Aorta (tissue), 5 donors: Measurements from ENCODE around the gene CLDN6. TPM values are rescaled to one million over a fixed set of nuclear protein-coding genes. Genes with fewer than 3 reads are reported as not detected.

Experiments
- ATAC-seq: fragments of 200-7000 bp; cut with Tn5 transposase; one replicate; pipeline ENCODE4 v1.9.1; 2022; ENCODE audit warnings: moderate library complexity; ENCODE audit not compliant: low FRiP score
- DNase-seq, 2 donors: peaks; one replicate each; pipeline ENCODE4 v3.0.0-alpha.2; 2020
- H3K27ac ChIP-seq, 2 donors: one replicate each; pipeline ENCODE4 v1.5.1; 2013; ENCODE audit warnings: low read length in 2 of 2, mild to moderate bottlenecking in 2 of 2, moderate library complexity in 2 of 2, control low read depth in 1 of 2, inconsistent platforms in 1 of 2, low read depth in 1 of 2
- H3K27me3 ChIP-seq, 2 donors: one replicate each; pipeline ENCODE4 v1.6.1; 2013; ENCODE audit warnings: control low read depth in 1 of 2, low read length in 1 of 2, mild to moderate bottlenecking in 1 of 2, moderate library complexity in 1 of 2; ENCODE audit not compliant: insufficient read depth in 2 of 2, control insufficient read depth in 1 of 2
- H3K36me3 ChIP-seq, 2 donors: one replicate each; pipeline ENCODE4 v1.6.1; 2013; ENCODE audit warnings: control low read depth in 1 of 2, low read length in 1 of 2, mild to moderate bottlenecking in 1 of 2; ENCODE audit not compliant: insufficient read depth in 2 of 2, control insufficient read depth in 1 of 2
- H3K4me1 ChIP-seq, 2 donors: one replicate each; pipeline ENCODE4 v1.6.1; 2013; ENCODE audit warnings: low read length in 2 of 2, control low read depth in 1 of 2, mild to moderate bottlenecking in 1 of 2, moderate library complexity in 1 of 2; ENCODE audit not compliant: insufficient read depth in 2 of 2, control insufficient read depth in 1 of 2
- H3K4me3 ChIP-seq, 2 donors: one replicate each; pipeline ENCODE4 v1.5.1; 2013; ENCODE audit warnings: low read length in 2 of 2, control low read depth in 1 of 2, mild to moderate bottlenecking in 1 of 2
- H3K9me3 ChIP-seq: one replicate; pipeline ENCODE4 v1.6.1; 2013; ENCODE audit warnings: mild to moderate bottlenecking, low read length; ENCODE audit not compliant: control insufficient read depth
- WGBS, 2 donors: extraction: QIAGEN DNeasy Blood & Tissue Kit; methylation state at CpG; one replicate each; pipeline ENCODE4 v1.1.7; 2013; 5-methylcytosine and 5-hydroxymethylcytosine counted together
- intact Hi-C, 2 donors: fragments of 100-400 bp; cut with DNase I; formaldehyde crosslinking; loops; one replicate each; pipeline versions ENCODE4 v1.14.2 to v1.15.0; 2022
- long read RNA-seq, 2 donors: library from polyadenylated mRNA; unstranded; transcript quantifications; one replicate each; pipeline ENCODE4 v2.0.0, GENCODE V29; 2020 to 2021
- polyA plus RNA-seq, 2 donors: library from polyadenylated mRNA; stranded (reverse); fragments of 200-250 nt; gene quantifications; one replicate each; pipeline ENCODE4 v1.2.3, GENCODE V29; 2013
- total RNA-seq, 2 donors: library from RNA; stranded (reverse); fragmentation: NEBNext Ultra II Directional; extraction: Animal tissue kit (Norgen Biotek cat#: 25700); gene quantifications; one replicate each; pipeline ENCODE4 v1.2.1, GENCODE V29; 2021
- donor health status: healthy with polysubstance abuse.
- donor health status: Bipolar disorder and iron deficiency.
- donor health status: DM: no; HTN: no; CAD: no.
- donor health status: DM: no; HTN: no; CAD: no.
- donor health status: DM: yes; HTN: yes; CAD: no.

Gene CLDN6, protein sequence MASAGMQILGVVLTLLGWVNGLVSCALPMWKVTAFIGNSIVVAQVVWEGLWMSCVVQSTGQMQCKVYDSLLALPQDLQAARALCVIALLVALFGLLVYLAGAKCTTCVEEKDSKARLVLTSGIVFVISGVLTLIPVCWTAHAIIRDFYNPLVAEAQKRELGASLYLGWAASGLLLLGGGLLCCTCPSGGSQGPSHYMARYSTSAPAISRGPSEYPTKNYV
- not detected for total RNA-seq
- polyA plus RNA-seq, result not detected
- long read RNA-seq, donor 1, result 0 reads
- long read RNA-seq, donor 2, result 0 reads

GRCh38 chr16:3017794-3018506 is at the start of gene CLDN6:
Gene CLDN6, minus strand, starts transcription at chr16:3018183. Its CDS starts 2,162 bp downstream, at chr16:3016021.
- Histone ChIP-seq H3K4me1 (no peaks in the 10 kb centered on the region), H3K9me3 (no peaks in the 10 kb centered on the region), H3K4me3 (no peak within 1 kb of the TSS), H3K27ac (no peak within 1 kb of the TSS), H3K36me3 (no peaks in the 10 kb centered on the region), H3K27me3 (peaks cover 0 to 2% of the 10 kb centered on the region in 2 donors)
- DNase-seq (no peak), ATAC-seq (no peak)
- WGBS, 2 donors, result 9 to 11% methylated on average over 45 to 52 of the region's 52 CpGs
- intact Hi-C loops, result no loop called here

GRCh38 chr16:3066440-3066748 is 48.4 kb upstream of the CLDN6 start:
- intact Hi-C loops, result no loop called here
- no peaks in the 10 kb centered on the region for H3K36me3 ChIP-seq
- WGBS, 2 donors, result 92 to 95% methylated on average over 7 of the region's 7 CpGs
- no peak overlapping the region for H3K4me3 ChIP-seq
- ATAC-seq, result no peak
- H3K4me1 ChIP-seq, result no peaks in the 10 kb centered on the region
- H3K27me3 ChIP-seq, result no peaks in the 10 kb centered on the region
- no peaks in the 10 kb centered on the region for H3K9me3 ChIP-seq
- no peak for DNase-seq
- H3K27ac ChIP-seq, result no peak overlapping the region

- no peak overlapping the region for H3K27ac ChIP-seq
Measured at GRCh38 chr16:3065742-3066439, 47.9 kb upstream of the CLDN6 start.

DNA sequence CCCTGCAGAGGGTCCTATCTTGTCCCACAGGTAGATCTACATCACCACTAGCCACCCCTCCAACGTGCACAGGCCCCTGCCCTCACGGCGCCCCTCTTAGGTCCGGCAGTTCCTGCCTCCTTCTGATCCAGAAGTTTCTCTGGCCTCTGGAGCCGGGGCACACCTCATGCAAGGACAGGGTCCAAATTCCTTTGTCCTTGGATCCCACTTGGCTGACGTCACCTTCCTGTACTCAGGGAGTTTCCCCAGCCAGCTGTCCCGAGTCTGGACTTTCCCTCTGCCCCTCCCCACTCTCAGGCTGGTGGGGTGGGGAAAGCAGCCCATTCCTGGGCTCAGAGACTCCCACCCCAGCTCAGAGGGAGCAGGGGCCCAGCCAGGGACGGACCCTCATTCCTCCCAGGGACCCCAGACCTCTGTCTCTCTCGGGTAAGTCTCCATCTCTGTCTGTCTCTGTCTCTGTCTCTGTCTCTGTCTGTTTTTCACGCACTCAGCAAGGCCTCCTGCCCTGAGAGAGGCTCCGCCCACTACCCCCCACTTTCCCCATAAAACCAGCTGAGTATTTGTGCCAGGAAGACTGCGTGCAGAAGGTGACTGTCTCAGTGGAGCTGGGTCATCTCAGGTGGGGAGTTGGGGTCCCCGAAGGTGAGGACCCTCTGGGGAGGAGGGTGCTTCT is 47.2 kb upstream of the CLDN6 start, which contains the start of gene IL32:
Gene IL32 (plus strand): TSS at position 572 of the 673 bp plus-strand sequence. CDS start 172 bp downstream, outside the sequence.
- DNase-seq (peak in 1 of 2 donors; percentile 77), ATAC-seq (peak; percentile 82)
- no peak within 1 kb of the TSS for H3K4me3 ChIP-seq

More at GRCh38 chr16:3065742-3066439, 47.9 kb upstream of the CLDN6 start:
- intact Hi-C loops, result loop anchor here in 1 of 2 donors (2.0 kb wide), 1 partner anchor 47 kb away; the partner anchor contains the start of gene ZNF205
- Histone ChIP-seq H3K4me1 (no peaks in the 10 kb centered on the region), H3K36me3 (no peaks in the 10 kb centered on the region), H3K27me3 (no peaks in the 10 kb centered on the region), H3K4me3 (no peak overlapping the region), H3K9me3 (no peaks in the 10 kb centered on the region)
- 86 to 88% methylated on average over 25 to 26 of the region's 26 CpGs for WGBS, 2 donors
- ATAC-seq, result no peak
- no peak for DNase-seq

GRCh38 chr16:3063625-3064386 is 45.8 kb upstream of the CLDN6 start:
- Histone ChIP-seq H3K4me3 (no peak overlapping the region), H3K27me3 (no peaks in the 10 kb centered on the region), H3K9me3 (no peaks in the 10 kb centered on the region), H3K4me1 (no peaks in the 10 kb centered on the region), H3K27ac (no peak overlapping the region), H3K36me3 (no peaks in the 10 kb centered on the region)
- WGBS, 2 donors, result 92 to 95% methylated on average over 8 of the region's 8 CpGs
- no peak for ATAC-seq
- intact Hi-C loops, result loop anchor here (2.0 to 5.0 kb wide), 2 partner anchors 49 to 103 kb away; partner anchors contain the start of gene ZNF205 (in 1 of the 2)
- DNase-seq, result no peak

More for the DNA sequence above, 47.2 kb upstream of the CLDN6 start, which contains the start of gene IL32:
- no peak within 1 kb of the TSS for H3K27ac ChIP-seq
- no peaks in the 10 kb centered on the region for H3K9me3 ChIP-seq
- no peaks in the 10 kb centered on the region for H3K36me3 ChIP-seq
- intact Hi-C loops, result loop anchor here in 1 of 2 donors (2.0 kb wide), 1 partner anchor 48 kb away; the partner anchor contains the start of gene ZNF205
- WGBS, 2 donors, result 31 to 32% methylated on average over 13 of the region's 13 CpGs
- H3K4me1 ChIP-seq, result no peaks in the 10 kb centered on the region
- H3K27me3 ChIP-seq, result no peaks in the 10 kb centered on the region

DNA sequence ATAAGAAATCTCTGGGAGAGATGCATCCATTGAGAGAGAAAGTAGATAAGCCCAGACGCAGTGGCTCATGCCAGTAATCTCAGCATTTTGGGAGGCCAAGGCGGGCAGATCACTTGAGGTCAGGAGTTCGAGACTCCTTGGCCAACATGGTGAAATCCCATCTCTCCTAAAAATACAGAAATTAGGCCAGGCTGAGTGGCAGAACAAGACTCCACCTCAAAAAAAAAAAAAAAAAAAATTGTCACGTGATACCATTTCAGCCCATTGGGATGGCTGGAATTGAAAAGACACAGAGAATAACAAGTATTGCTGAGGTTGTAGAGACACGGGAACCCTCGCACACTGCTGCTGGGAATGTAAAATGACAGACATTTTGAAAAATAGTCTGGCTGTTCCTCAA is 44.6 kb upstream of the CLDN6 start:
- no peaks in the 10 kb centered on the region for H3K4me1 ChIP-seq
- intact Hi-C loops, result loop anchor here in 1 of 2 donors (5.0 kb wide), 1 partner anchor 105 kb away; no protein-coding TSS in a partner anchor

GRCh38 chr16:3060339-3061127 is 42.5 kb upstream of the CLDN6 start:
- intact Hi-C loops, result loop anchor here in 1 of 2 donors (5.0 kb wide), 1 partner anchor 107 kb away; no protein-coding TSS in a partner anchor
- 74 to 82% methylated on average over 14 of the region's 14 CpGs for WGBS, 2 donors
- no peaks in the 10 kb centered on the region for H3K27me3 ChIP-seq
- H3K4me1 ChIP-seq, result no peaks in the 10 kb centered on the region
- H3K36me3 ChIP-seq, result no peaks in the 10 kb centered on the region
- DNase-seq (no peak), ATAC-seq (no peak)
- no peak overlapping the region for H3K27ac ChIP-seq
- no peak overlapping the region for H3K4me3 ChIP-seq
- no peaks in the 10 kb centered on the region for H3K9me3 ChIP-seq

More for the DNA sequence above, 44.6 kb upstream of the CLDN6 start:
- Histone ChIP-seq H3K9me3 (no peaks in the 10 kb centered on the region), H3K27me3 (no peaks in the 10 kb centered on the region), H3K36me3 (no peaks in the 10 kb centered on the region), H3K4me3 (no peak overlapping the region), H3K27ac (no peak overlapping the region)
- DNase-seq (no peak), ATAC-seq (no peak)
- 89 to 90% methylated on average over 6 of the region's 6 CpGs for WGBS, 2 donors
